Astrocyte (in vitro differentiated cells and primary cell): ENCODE results near the gene FBXO31. TPM values are rescaled to one million over a fixed set of nuclear protein-coding genes. Genes with fewer than 3 reads are reported as not detected.

Experiments
- DNase-seq: peaks from one replicate; pipeline ENCODE4 v3.0.0-alpha.2; 2010; ENCODE audit warnings: low read depth
- FAIRE-seq: peaks from 2 replicates; lab custom pipeline; 2011; peaks lifted over from hg19 to GRCh38; lab: Jason Lieb, UNC
- H2AFZ ChIP-seq: 2 replicates; pipeline ENCODE4 v1.6.0; 2012; ENCODE audit warnings: low read depth, low read length, inconsistent platforms
- H3K27ac ChIP-seq: 2 replicates; pipeline ENCODE4 v1.5.1; 2011; ENCODE audit warnings: low read depth, low read length, inconsistent platforms
- H3K27me3 ChIP-seq: 2 replicates; pipeline ENCODE4 v1.6.0; 2011; ENCODE audit warnings: low read length, inconsistent platforms; ENCODE audit not compliant: insufficient read depth
- H3K36me3 ChIP-seq: 2 replicates; pipeline ENCODE4 v1.5.1; 2011; ENCODE audit warnings: low read length, inconsistent platforms; ENCODE audit not compliant: insufficient read depth
- H3K4me1 ChIP-seq: 2 replicates; pipeline ENCODE4 v1.5.1; 2011; ENCODE audit warnings: low read length, inconsistent platforms; ENCODE audit not compliant: insufficient read depth
- H3K4me2 ChIP-seq: 2 replicates; pipeline ENCODE4 v1.6.0; 2012; ENCODE audit warnings: low read length, inconsistent platforms
- H3K4me3 ChIP-seq: 2 replicates; pipeline ENCODE4 v1.5.1; 2011; ENCODE audit warnings: low read depth, mild to moderate bottlenecking, low read length, inconsistent platforms; ENCODE audit not compliant: insufficient read depth
- H3K79me2 ChIP-seq: 2 replicates; pipeline ENCODE4 v1.6.0; 2012; ENCODE audit warnings: mild to moderate bottlenecking, low read length, inconsistent platforms; ENCODE audit not compliant: insufficient read depth
- H3K9ac ChIP-seq: 2 replicates; pipeline ENCODE4 v1.6.0; 2012; ENCODE audit warnings: mild to moderate bottlenecking, low read length, inconsistent platforms
- H3K9me3 ChIP-seq: 2 replicates; pipeline ENCODE4 v1.5.1; 2012; ENCODE audit warnings: low read depth, mild to moderate bottlenecking, low read length, inconsistent platforms; ENCODE audit not compliant: insufficient read depth
- H4K20me1 ChIP-seq: 2 replicates; pipeline ENCODE4 v1.6.0; 2012; ENCODE audit warnings: low read length, inconsistent platforms; ENCODE audit not compliant: insufficient read depth
- H3K27ac Mint-ChIP-seq: one replicate; pipeline ENCODE4 v1.8.0; 2021; ENCODE audit warnings: mild to moderate bottlenecking, mixed read lengths; ENCODE audit not compliant: unreplicated experiment
- H3K27me3 Mint-ChIP-seq: one replicate; pipeline ENCODE4 v1.8.0; 2021; ENCODE audit warnings: low read depth, mixed read lengths; ENCODE audit not compliant: unreplicated experiment
- H3K36me3 Mint-ChIP-seq: one replicate; pipeline ENCODE4 v1.8.0; 2021; ENCODE audit warnings: low read depth, mixed read lengths; ENCODE audit not compliant: unreplicated experiment
- H3K4me1 Mint-ChIP-seq: one replicate; pipeline ENCODE4 v1.8.0; 2021; ENCODE audit warnings: low read depth, mixed read lengths; ENCODE audit not compliant: unreplicated experiment
- H3K4me3 Mint-ChIP-seq: one replicate; pipeline ENCODE4 v1.8.0; 2021; ENCODE audit warnings: mild to moderate bottlenecking, moderate library complexity, mixed read lengths; ENCODE audit not compliant: unreplicated experiment
- H3K9me3 Mint-ChIP-seq: one replicate; pipeline ENCODE4 v1.8.0; 2021; ENCODE audit warnings: mild to moderate bottlenecking, mixed read lengths; ENCODE audit not compliant: unreplicated experiment
- CTCF ChIP-seq: IDR thresholded peaks from 2 replicates; pipeline ENCODE4 v1.5.1; 2011; ENCODE audit warnings: low read depth, mild to moderate bottlenecking, inconsistent platforms, low read length, moderate library complexity; ENCODE audit not compliant: insufficient read depth
- EZH2 ChIP-seq: IDR thresholded peaks from 2 replicates; pipeline ENCODE4 v1.6.1; 2012; ENCODE audit warnings: mild to moderate bottlenecking, low read length, inconsistent platforms; ENCODE audit not compliant: insufficient read depth
- total RNA-seq: library from RNA; stranded (reverse); gene quantifications from 2 replicates; pipeline ENCODE4 v1.2.1, GENCODE V29; 2021

The FBXO31 gene
- total RNA-seq, 1 donor from 2014 or later, result 34.9 TPM

GRCh38 chr16:87327798-87328495, 55.6 kb downstream of the FBXO31 start:
- Histone ChIP-seq H3K4me1 (peaks cover 6% of the 10 kb centered on the region), H3K27me3 (no peaks in the 10 kb centered on the region), H3K4me3 (no peak overlapping the region), H2AFZ (no peak overlapping the region), H3K79me2 (peaks cover 2% of the 10 kb centered on the region), H3K9ac (no peak overlapping the region), H3K9me3 (no peaks in the 10 kb centered on the region), H3K4me2 (no peak overlapping the region), H3K36me3 (no peaks in the 10 kb centered on the region), H4K20me1 (peaks cover 74% of the 10 kb centered on the region), H3K27ac (no peak overlapping the region)
- TF ChIP-seq CTCF, result no peak
- DNase-seq (no peak), FAIRE-seq (no peak)
- peaks cover 20% of the 10 kb centered on the region for H3K4me1 Mint-ChIP-seq
- peak overlapping the region; percentile 7 for H3K27ac Mint-ChIP-seq
- no peak overlapping the region for H3K4me3 Mint-ChIP-seq
- no peaks in the 10 kb centered on the region for H3K27me3 Mint-ChIP-seq
- peaks cover 14% of the 10 kb centered on the region for H3K36me3 Mint-ChIP-seq
- no peaks in the 10 kb centered on the region for H3K9me3 Mint-ChIP-seq

GRCh38 chr16:87326151-87326571, 57.4 kb downstream of the FBXO31 start:
- Histone ChIP-seq H3K4me2 (no peak overlapping the region), H3K4me3 (no peak overlapping the region), H3K36me3 (no peaks in the 10 kb centered on the region), H3K27ac (no peak overlapping the region), H3K9me3 (no peaks in the 10 kb centered on the region), H3K79me2 (peaks cover 2% of the 10 kb centered on the region), H3K27me3 (no peaks in the 10 kb centered on the region), H4K20me1 (peaks cover 57% of the 10 kb centered on the region), H2AFZ (no peak overlapping the region), H3K9ac (no peak overlapping the region), H3K4me1 (peaks cover 6% of the 10 kb centered on the region)
- DNase-seq, result no peak
- Mint-ChIP-seq H3K4me3 (no peak overlapping the region), H3K27ac (no peak overlapping the region), H3K27me3 (no peaks in the 10 kb centered on the region), H3K36me3 (peaks cover 14% of the 10 kb centered on the region), H3K9me3 (no peaks in the 10 kb centered on the region), H3K4me1 (peaks cover 11% of the 10 kb centered on the region)
- no peak for TF ChIP-seq EZH2
- FAIRE-seq, result no peak

GRCh38 chr16:87325423-87325858, 58.1 kb downstream of the FBXO31 start:
- H2AFZ ChIP-seq, result no peak overlapping the region
- peaks cover 11% of the 10 kb centered on the region for H3K4me1 Mint-ChIP-seq
- TF ChIP-seq CTCF (no peak), EZH2 (no peak)
- H3K4me2 ChIP-seq, result no peak overlapping the region
- H3K9me3 Mint-ChIP-seq, result no peaks in the 10 kb centered on the region
- H3K36me3 Mint-ChIP-seq, result peaks cover 9% of the 10 kb centered on the region
- no peaks in the 10 kb centered on the region for H3K36me3 ChIP-seq
- no peak overlapping the region for H3K9ac ChIP-seq
- no peak overlapping the region for H3K4me3 ChIP-seq
- peak overlapping the region; percentile 15 for H3K4me3 Mint-ChIP-seq
- peaks cover 56% of the 10 kb centered on the region for H4K20me1 ChIP-seq
- H3K27me3 ChIP-seq, result no peaks in the 10 kb centered on the region
- FAIRE-seq (no peak), DNase-seq (no peak)
- H3K27me3 Mint-ChIP-seq, result no peaks in the 10 kb centered on the region
- H3K9me3 ChIP-seq, result no peaks in the 10 kb centered on the region
- H3K27ac ChIP-seq, result no peak overlapping the region
- H3K4me1 ChIP-seq, result peaks cover 6% of the 10 kb centered on the region
- H3K79me2 ChIP-seq, result peaks cover 2% of the 10 kb centered on the region
- peak overlapping the region; percentile 18 for H3K27ac Mint-ChIP-seq
